SK-N-SH treated with all-trans-retinoic acid at 6 μM for 48 hours (cell line): ENCODE data around the gene C16orf54.

Source experiments
- ATAC-seq: fragments of 200-7000 bp; cut with Tn5 transposase; 3 replicates; pipeline ENCODE4 v1.9.1; 2020; ENCODE audit warnings: mild to moderate bottlenecking, moderate library complexity
- ARNTL ChIP-seq: fragments of 450-650 bp; formaldehyde crosslinking; IDR thresholded peaks from 2 replicates; pipeline ENCODE4 v1.5.0; 2020; ENCODE audit warnings: low read depth, mild to moderate bottlenecking, moderate library complexity, borderline replicate concordance
- BACH2 ChIP-seq: fragments of 250-450 bp; sonication (Bioruptor Pico); IDR thresholded peaks from 2 replicates; pipeline ENCODE4 v1.9.0; 2021; ENCODE audit warnings: mild to moderate bottlenecking, borderline replicate concordance
- CREB5 ChIP-seq: fragments of 250-450 bp; sonication (Bioruptor Pico); IDR thresholded peaks from 2 replicates; pipeline ENCODE4 v1.5.1; 2020; ENCODE audit warnings: low read depth, mild to moderate bottlenecking, moderate library complexity
- CSDC2 ChIP-seq: fragments of 250-450 bp; sonication (Bioruptor Pico); IDR thresholded peaks from 2 replicates; pipeline ENCODE4 v1.5.0; 2020; ENCODE audit warnings: mild to moderate bottlenecking, moderate library complexity
- CSRNP3 ChIP-seq: fragments of 250-450 bp; sonication (Bioruptor Pico); IDR thresholded peaks from 2 replicates; pipeline ENCODE4 v1.5.1; 2021; ENCODE audit warnings: mild to moderate bottlenecking, moderate library complexity
- ISL1 ChIP-seq: fragments of 250-450 bp; sonication (Bioruptor Pico); IDR thresholded peaks from 2 replicates; pipeline ENCODE4 v2.1.2; 2022; ENCODE audit warnings: mild to moderate bottlenecking, moderate library complexity
- OSR1 ChIP-seq: fragments of 250-450 bp; sonication (Bioruptor Pico); IDR thresholded peaks from 2 replicates; pipeline ENCODE4 v1.8.0; 2022; ENCODE audit warnings: moderate library complexity, mild to moderate bottlenecking, inconsistent platforms
- PATZ1 ChIP-seq: fragments of 250-450 bp; sonication (Bioruptor Pico); IDR thresholded peaks from 2 replicates; pipeline ENCODE4 v1.8.0; 2020; ENCODE audit warnings: mild to moderate bottlenecking, moderate library complexity, borderline replicate concordance
- POU6F1 ChIP-seq: fragments of 250-450 bp; sonication (Bioruptor Pico); IDR thresholded peaks from 2 replicates; pipeline ENCODE4 v1.8.0; 2021; ENCODE audit warnings: low read depth, mild to moderate bottlenecking, moderate library complexity, borderline replicate concordance
- PPARA ChIP-seq: fragments of 250-450 bp; sonication (Bioruptor Pico); IDR thresholded peaks from 2 replicates; pipeline ENCODE4 v1.5.0; 2020; ENCODE audit warnings: mild to moderate bottlenecking, borderline replicate concordance
- RARB ChIP-seq: fragments of 250-450 bp; sonication (Bioruptor Pico); IDR thresholded peaks from 2 replicates; pipeline ENCODE4 v1.8.0; 2021; ENCODE audit warnings: mild to moderate bottlenecking, moderate library complexity
- TCF4 ChIP-seq: fragments of 250-450 bp; sonication (Bioruptor Pico); IDR thresholded peaks from 2 replicates; pipeline ENCODE4 v1.8.0; 2021; ENCODE audit warnings: mild to moderate bottlenecking, moderate library complexity, borderline replicate concordance
- TOX ChIP-seq: fragments of 250-450 bp; sonication (Bioruptor Pico); IDR thresholded peaks from 2 replicates; pipeline ENCODE4 v1.8.0; 2021; ENCODE audit warnings: mild to moderate bottlenecking, moderate library complexity, borderline replicate concordance
- TSHZ2 ChIP-seq: fragments of 250-450 bp; sonication (Bioruptor Pico); IDR thresholded peaks from 2 replicates; pipeline ENCODE4 v1.5.0; 2020; ENCODE audit warnings: mild to moderate bottlenecking, moderate library complexity
- ZC3H10 ChIP-seq: fragments of 250-450 bp; sonication (Bioruptor Pico); IDR thresholded peaks from 2 replicates; pipeline ENCODE4 v1.5.1; 2021; ENCODE audit warnings: mild to moderate bottlenecking, moderate library complexity
- ZFP3 ChIP-seq: fragments of 250-450 bp; sonication (Bioruptor Pico); IDR thresholded peaks from 2 replicates; pipeline ENCODE4 v1.5.0; 2020; ENCODE audit warnings: mild to moderate bottlenecking, moderate library complexity
- ZFP30 ChIP-seq: fragments of 450-650 bp; formaldehyde crosslinking; IDR thresholded peaks from 2 replicates; pipeline ENCODE4 v1.5.0; 2022; ENCODE audit warnings: mild to moderate bottlenecking, moderate library complexity
- ZNF565 ChIP-seq: fragments of 450-650 bp; formaldehyde crosslinking; conservative IDR thresholded peaks from 2 replicates; pipeline ENCODE4 v1.5.0; 2020; ENCODE audit warnings: low read depth, mild to moderate bottlenecking, moderate library complexity
- ZNF8 ChIP-seq: fragments of 450-650 bp; formaldehyde crosslinking; IDR thresholded peaks from 2 replicates; pipeline ENCODE4 v1.5.0; 2020; ENCODE audit warnings: mild to moderate bottlenecking, moderate library complexity

The C16orf54 gene

GRCh38 chr16:29717113-29717512 lies 28.7 kb downstream of the C16orf54 start:
- ATAC-seq: no peak
- TF ChIP-seq CSRNP3 (no peak), ARNTL (CRISPR knock-in tag) (no peak), ZFP30 (CRISPR knock-in tag) (no peak), CSDC2 (CRISPR knock-in tag) (no peak), ZNF565 (CRISPR knock-in tag) (no peak), POU6F1 (CRISPR knock-in tag) (no peak), RARB (CRISPR knock-in tag) (no peak)
- TF ChIP-seq, all 23 proteins: peak for 0

GRCh38 chr16:29714972-29715371 lies 30.8 kb downstream of the C16orf54 start:
- ATAC-seq: no peak
- no peak for TF ChIP-seq BACH2 (CRISPR knock-in tag)
- no peak for TF ChIP-seq PPARA (CRISPR knock-in tag)

GRCh38 chr16:29714396-29714795 lies 31.4 kb downstream of the C16orf54 start:
- TF ChIP-seq TOX: no peak
- no peak for TF ChIP-seq CSRNP3
- no peak for TF ChIP-seq BACH2 (CRISPR knock-in tag)
- ATAC-seq: no peak

GRCh38 chr16:29712809-29713208 lies 33.0 kb downstream of the C16orf54 start:
- TF ChIP-seq PATZ1 (CRISPR knock-in tag) (no peak), ZNF8 (CRISPR knock-in tag) (no peak), BACH2 (CRISPR knock-in tag) (no peak), POU6F1 (CRISPR knock-in tag) (no peak), TCF4 (CRISPR knock-in tag) (no peak), TSHZ2 (CRISPR knock-in tag) (no peak), CREB5 (no peak), ZFP3 (no peak), OSR1 (CRISPR knock-in tag) (no peak), CSDC2 (CRISPR knock-in tag) (no peak), TOX (no peak), CSRNP3 (no peak), ZFP30 (CRISPR knock-in tag) (no peak), ISL1 (CRISPR knock-in tag) (no peak), ZC3H10 (no peak), RARB (CRISPR knock-in tag) (no peak), ZNF565 (CRISPR knock-in tag) (no peak)
- ATAC-seq: no peak
